Liver (tissue), 3 donors: ENCODE data around the gene DGKH.

Experiments
- ATF3 ChIP-seq: IDR thresholded peaks from 2 replicates; pipeline ENCODE4 v1.6.1; 2016; ENCODE audit warnings: antibody characterized with exemption
- CTCF ChIP-seq: fragments of 150-350 bp; IDR thresholded peaks from 2 replicates; pipeline ENCODE4 v1.5.1; 2017; ENCODE audit warnings: improper control_type of control experiment, low read depth, low read length; ENCODE audit not compliant: missing input control
- HNF4G ChIP-seq: IDR thresholded peaks from 2 replicates; pipeline ENCODE4 v1.6.1; 2016; ENCODE audit warnings: antibody characterized with exemption
- RAD21 ChIP-seq, 2 donors: IDR thresholded peaks; 2 replicates each; pipeline ENCODE4 v1.6.1; 2016; ENCODE audit warnings: antibody characterized with exemption in 2 of 2, mild to moderate bottlenecking in 2 of 2
- REST ChIP-seq: IDR thresholded peaks from 2 replicates; pipeline ENCODE4 v1.6.1; 2016; ENCODE audit warnings: antibody characterized with exemption, mild to moderate bottlenecking
- SP1 ChIP-seq: IDR thresholded peaks from 2 replicates; pipeline ENCODE4 v1.6.1; 2018; ENCODE audit warnings: antibody characterized with exemption, mild to moderate bottlenecking
- TAF1 ChIP-seq: conservative IDR thresholded peaks from 2 replicates; pipeline ENCODE4 v1.6.1; 2016; ENCODE audit warnings: antibody characterized with exemption, mild to moderate bottlenecking
- YY1 ChIP-seq: IDR thresholded peaks from 2 replicates; pipeline ENCODE4 v1.6.1; 2016; ENCODE audit warnings: antibody characterized with exemption, mild to moderate bottlenecking
- donor health status: healthy.
- donor health status: healthy.

GRCh38 chr13:42086582-42086981 is 38.1 kb downstream of the DGKH start:
- TF ChIP-seq REST (no peak), YY1 (no peak), CTCF (no peak), TAF1 (no peak), HNF4G (no peak), SP1 (no peak), ATF3 (no peak), RAD21 (IDR thresholded peaks at IDR 0.05) (no peak)
